ENCODE results near the gene DOCK4.

DNA sequence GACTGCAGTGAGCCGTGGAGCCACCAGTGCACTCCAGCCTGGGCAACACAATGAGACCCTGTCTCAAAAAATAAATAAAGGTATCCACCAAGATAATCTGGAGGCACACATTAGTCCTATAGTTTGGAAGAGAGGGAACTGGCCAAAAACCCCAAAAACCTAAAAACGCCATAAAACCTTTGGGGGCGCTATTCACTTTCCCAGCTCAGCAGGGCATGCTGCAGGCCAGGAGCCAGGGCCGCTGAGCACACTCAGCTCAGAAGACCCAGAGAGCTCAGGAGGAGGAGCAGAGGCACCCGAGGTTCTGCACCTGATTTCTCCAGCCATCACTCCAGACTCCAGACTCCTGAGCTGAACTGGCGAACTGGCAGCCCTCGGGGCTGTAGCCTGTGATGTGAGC is 476.7 kb downstream of the DOCK4 start:
- TF ChIP-seq, protein P1, sequence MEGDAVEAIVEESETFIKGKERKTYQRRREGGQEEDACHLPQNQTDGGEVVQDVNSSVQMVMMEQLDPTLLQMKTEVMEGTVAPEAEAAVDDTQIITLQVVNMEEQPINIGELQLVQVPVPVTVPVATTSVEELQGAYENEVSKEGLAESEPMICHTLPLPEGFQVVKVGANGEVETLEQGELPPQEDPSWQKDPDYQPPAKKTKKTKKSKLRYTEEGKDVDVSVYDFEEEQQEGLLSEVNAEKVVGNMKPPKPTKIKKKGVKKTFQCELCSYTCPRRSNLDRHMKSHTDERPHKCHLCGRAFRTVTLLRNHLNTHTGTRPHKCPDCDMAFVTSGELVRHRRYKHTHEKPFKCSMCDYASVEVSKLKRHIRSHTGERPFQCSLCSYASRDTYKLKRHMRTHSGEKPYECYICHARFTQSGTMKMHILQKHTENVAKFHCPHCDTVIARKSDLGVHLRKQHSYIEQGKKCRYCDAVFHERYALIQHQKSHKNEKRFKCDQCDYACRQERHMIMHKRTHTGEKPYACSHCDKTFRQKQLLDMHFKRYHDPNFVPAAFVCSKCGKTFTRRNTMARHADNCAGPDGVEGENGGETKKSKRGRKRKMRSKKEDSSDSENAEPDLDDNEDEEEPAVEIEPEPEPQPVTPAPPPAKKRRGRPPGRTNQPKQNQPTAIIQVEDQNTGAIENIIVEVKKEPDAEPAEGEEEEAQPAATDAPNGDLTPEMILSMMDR (IDR thresholded peaks at IDR 0.05; ENCODE audit: insufficient read depth, low read length), result no peak
- no peak for TF ChIP-seq POLR2AphosphoS5 (IDR thresholded peaks at IDR 0.05; ENCODE audit: low read depth)
